HEK293 (cell line): ENCODE measurements around the gene DLX3.

ENCODE experiments used
- CTCF ChIP-seq: fragments of 450-650 bp; formaldehyde crosslinking; IDR thresholded peaks from 2 replicates; pipeline ENCODE4 v1.5.1; 2016; ENCODE audit warnings: missing biosample characterization, missing genetic modification characterization
- KLF16 ChIP-seq: fragments of 450-650 bp; formaldehyde crosslinking; IDR thresholded peaks from 2 replicates; pipeline ENCODE4 v1.5.1; 2017; ENCODE audit warnings: missing biosample characterization, missing genetic modification characterization
- ZBTB20 ChIP-seq: fragments of 450-650 bp; formaldehyde crosslinking; IDR thresholded peaks from 2 replicates; pipeline ENCODE4 v1.5.1; 2016; ENCODE audit warnings: missing biosample characterization, missing genetic modification characterization
- ZBTB21 ChIP-seq: fragments of 450-650 bp; formaldehyde crosslinking; IDR thresholded peaks from 2 replicates; pipeline ENCODE4 v1.5.1; 2017; ENCODE audit warnings: missing biosample characterization, missing genetic modification characterization
- ZNF239 ChIP-seq: fragments of 450-650 bp; formaldehyde crosslinking; IDR thresholded peaks from 2 replicates; pipeline ENCODE4 v1.5.1; 2016; ENCODE audit warnings: missing biosample characterization, missing genetic modification characterization
- ZNF274 ChIP-seq, 2 experiments: fragments of 200-500 bp in 1 of 2; fragments of 450-650 bp in 1 of 2; sonication (Bioruptor generic) in 1 of 2; formaldehyde crosslinking in 1 of 2; IDR thresholded peaks; 2 replicates each; pipeline versions ENCODE4 v1.5.1 to v1.6.1; 2014 to 2016; ENCODE audit warnings: borderline replicate concordance in 1 of 2, inconsistent platforms in 1 of 2, low read length in 1 of 2, missing biosample characterization in 1 of 2, missing genetic modification characterization in 1 of 2
- ZNF311 ChIP-seq: fragments of 450-650 bp; formaldehyde crosslinking; IDR thresholded peaks from 2 replicates; pipeline ENCODE4 v1.5.1; 2017; ENCODE audit warnings: missing biosample characterization, missing genetic modification characterization, borderline replicate concordance
- ZNF324 ChIP-seq: fragments of 450-650 bp; formaldehyde crosslinking; IDR thresholded peaks from 2 replicates; pipeline ENCODE4 v1.5.1; 2016; ENCODE audit warnings: missing biosample characterization, missing genetic modification characterization
- ZNF416 ChIP-seq: fragments of 450-650 bp; formaldehyde crosslinking; IDR thresholded peaks from 2 replicates; pipeline ENCODE4 v1.5.1; 2016; ENCODE audit warnings: missing biosample characterization, missing genetic modification characterization
- ZNF629 ChIP-seq: fragments of 450-650 bp; formaldehyde crosslinking; IDR thresholded peaks from 2 replicates; pipeline ENCODE4 v1.5.1; 2017; ENCODE audit warnings: missing biosample characterization, missing genetic modification characterization
- ZNF660 ChIP-seq: fragments of 450-650 bp; IDR thresholded peaks from 2 replicates; pipeline ENCODE4 v1.5.1; 2018; ENCODE audit warnings: missing biosample characterization, mild to moderate bottlenecking, missing genetic modification characterization
- ZNF830 ChIP-seq: fragments of 450-650 bp; IDR thresholded peaks from 2 replicates; pipeline ENCODE4 v1.5.0; 2018; ENCODE audit warnings: missing biosample characterization, missing genetic modification characterization, low read depth, mild to moderate bottlenecking, moderate library complexity
- TF ChIP-seq, protein P1 (sequence below): fragments of 450-650 bp; formaldehyde crosslinking; conservative IDR thresholded peaks from 2 replicates; pipeline ENCODE4 v1.5.1; 2016; ENCODE audit warnings: low read depth, missing biosample characterization, missing genetic modification characterization
- TF ChIP-seq, protein P2 (sequence below): fragments of 450-650 bp; formaldehyde crosslinking; IDR thresholded peaks from 2 replicates; pipeline ENCODE4 v1.5.1; 2016; ENCODE audit warnings: missing biosample characterization, missing genetic modification characterization

- TF ChIP-seq, protein P1, sequence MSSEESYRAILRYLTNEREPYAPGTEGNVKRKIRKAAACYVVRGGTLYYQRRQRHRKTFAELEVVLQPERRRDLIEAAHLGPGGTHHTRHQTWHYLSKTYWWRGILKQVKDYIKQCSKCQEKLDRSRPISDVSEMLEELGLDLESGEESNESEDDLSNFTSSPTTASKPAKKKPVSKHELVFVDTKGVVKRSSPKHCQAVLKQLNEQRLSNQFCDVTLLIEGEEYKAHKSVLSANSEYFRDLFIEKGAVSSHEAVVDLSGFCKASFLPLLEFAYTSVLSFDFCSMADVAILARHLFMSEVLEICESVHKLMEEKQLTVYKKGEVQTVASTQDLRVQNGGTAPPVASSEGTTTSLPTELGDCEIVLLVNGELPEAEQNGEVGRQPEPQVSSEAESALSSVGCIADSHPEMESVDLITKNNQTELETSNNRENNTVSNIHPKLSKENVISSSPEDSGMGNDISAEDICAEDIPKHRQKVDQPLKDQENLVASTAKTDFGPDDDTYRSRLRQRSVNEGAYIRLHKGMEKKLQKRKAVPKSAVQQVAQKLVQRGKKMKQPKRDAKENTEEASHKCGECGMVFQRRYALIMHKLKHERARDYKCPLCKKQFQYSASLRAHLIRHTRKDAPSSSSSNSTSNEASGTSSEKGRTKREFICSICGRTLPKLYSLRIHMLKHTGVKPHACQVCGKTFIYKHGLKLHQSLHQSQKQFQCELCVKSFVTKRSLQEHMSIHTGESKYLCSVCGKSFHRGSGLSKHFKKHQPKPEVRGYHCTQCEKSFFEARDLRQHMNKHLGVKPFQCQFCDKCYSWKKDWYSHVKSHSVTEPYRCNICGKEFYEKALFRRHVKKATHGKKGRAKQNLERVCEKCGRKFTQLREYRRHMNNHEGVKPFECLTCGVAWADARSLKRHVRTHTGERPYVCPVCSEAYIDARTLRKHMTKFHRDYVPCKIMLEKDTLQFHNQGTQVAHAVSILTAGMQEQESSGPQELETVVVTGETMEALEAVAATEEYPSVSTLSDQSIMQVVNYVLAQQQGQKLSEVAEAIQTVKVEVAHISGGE (tag by site-specific recombination): no peak
- no peak for TF ChIP-seq ZNF311 (tag by site-specific recombination)
- no peak for TF ChIP-seq ZBTB20 (tag by site-specific recombination)
- TF ChIP-seq ZNF274 (IDR thresholded peaks at IDR 0.05; ENCODE audit: low read length): no peak
- no peak for TF ChIP-seq ZNF274 (tag by site-specific recombination; IDR thresholded peaks at IDR 0.05; ENCODE audit: borderline replicate concordance)
- no peak for TF ChIP-seq ZNF239 (tag by site-specific recombination)
- TF ChIP-seq ZNF830 (tag by site-specific recombination): no peak
- TF ChIP-seq ZNF416 (tag by site-specific recombination): no peak
- TF ChIP-seq, protein P2, sequence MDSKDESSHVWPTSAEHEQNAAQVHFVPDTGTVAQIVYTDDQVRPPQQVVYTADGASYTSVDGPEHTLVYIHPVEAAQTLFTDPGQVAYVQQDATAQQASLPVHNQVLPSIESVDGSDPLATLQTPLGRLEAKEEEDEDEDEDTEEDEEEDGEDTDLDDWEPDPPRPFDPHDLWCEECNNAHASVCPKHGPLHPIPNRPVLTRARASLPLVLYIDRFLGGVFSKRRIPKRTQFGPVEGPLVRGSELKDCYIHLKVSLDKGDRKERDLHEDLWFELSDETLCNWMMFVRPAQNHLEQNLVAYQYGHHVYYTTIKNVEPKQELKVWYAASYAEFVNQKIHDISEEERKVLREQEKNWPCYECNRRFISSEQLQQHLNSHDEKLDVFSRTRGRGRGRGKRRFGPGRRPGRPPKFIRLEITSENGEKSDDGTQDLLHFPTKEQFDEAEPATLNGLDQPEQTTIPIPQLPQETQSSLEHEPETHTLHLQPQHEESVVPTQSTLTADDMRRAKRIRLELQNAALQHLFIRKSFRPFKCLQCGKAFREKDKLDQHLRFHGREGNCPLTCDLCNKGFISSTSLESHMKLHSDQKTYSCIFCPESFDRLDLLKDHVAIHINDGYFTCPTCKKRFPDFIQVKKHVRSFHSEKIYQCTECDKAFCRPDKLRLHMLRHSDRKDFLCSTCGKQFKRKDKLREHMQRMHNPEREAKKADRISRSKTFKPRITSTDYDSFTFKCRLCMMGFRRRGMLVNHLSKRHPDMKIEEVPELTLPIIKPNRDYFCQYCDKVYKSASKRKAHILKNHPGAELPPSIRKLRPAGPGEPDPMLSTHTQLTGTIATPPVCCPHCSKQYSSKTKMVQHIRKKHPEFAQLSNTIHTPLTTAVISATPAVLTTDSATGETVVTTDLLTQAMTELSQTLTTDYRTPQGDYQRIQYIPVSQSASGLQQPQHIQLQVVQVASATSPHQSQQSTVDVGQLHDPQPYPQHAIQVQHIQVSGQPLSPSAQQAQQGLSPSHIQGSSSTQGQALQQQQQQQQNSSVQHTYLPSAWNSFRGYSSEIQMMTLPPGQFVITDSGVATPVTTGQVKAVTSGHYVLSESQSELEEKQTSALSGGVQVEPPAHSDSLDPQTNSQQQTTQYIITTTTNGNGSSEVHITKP (tag by site-specific recombination): no peak
- TF ChIP-seq ZNF324 (tag by site-specific recombination): no peak
- no peak for TF ChIP-seq CTCF (tag by site-specific recombination)
- TF ChIP-seq ZNF629 (tag by site-specific recombination): no peak
- no peak for TF ChIP-seq ZBTB21 (tag by site-specific recombination)
- TF ChIP-seq ZNF660 (tag by site-specific recombination): no peak
- no peak for TF ChIP-seq KLF16 (tag by site-specific recombination)
Measured at GRCh38 chr17:49957350-49957749, 37.7 kb downstream of the DLX3 start.
